SK-N-SH (cell line): ENCODE measurements around the gene MSN. TPM values are rescaled to one million over a fixed set of nuclear protein-coding genes. Genes with fewer than 3 reads are reported as not detected.

ENCODE experiments used
- CTCF ChIA-PET: fragments of 300-600, 350-600 bp; formaldehyde crosslinking; extraction: SDS; loops from one replicate; lab custom pipeline; 2021; lab: Yijun Ruan, JAX
- POLR2A ChIA-PET: fragments of 350-600 bp; sonication (Branson Sonifier 250); formaldehyde crosslinking; extraction: SDS; loops from one replicate; lab custom pipeline; 2020; ENCODE audit warnings: antibody characterized with exemption, inconsistent platforms; lab: Yijun Ruan, JAX
- DNase-seq: peaks from one replicate; pipeline ENCODE4 v3.0.0; 2012
- H2AFZ ChIP-seq: fragments of 200-600 bp; sonication (generic); 2 replicates; pipeline ENCODE4 v1.8.1; 2016; ENCODE audit warnings: antibody characterized with exemption, mild to moderate bottlenecking, low read depth
- H3F3A ChIP-seq: fragments of 200-600 bp; sonication (generic); replicated peaks from 2 replicates; pipeline ENCODE3; 2016; ENCODE audit warnings: antibody characterized with exemption, mild to moderate bottlenecking; ENCODE audit not compliant: insufficient read depth
- H3K27ac ChIP-seq, 2 experiments: fragments of 200-500 bp in 1 of 2; fragments of 200-600 bp in 1 of 2; sonication (Bioruptor generic) in 1 of 2; sonication (generic), shearing (Covaris generic) in 1 of 2; 2 replicates each; pipeline versions ENCODE4 v1.5.1 to v1.6.1; 2014 to 2016; ENCODE audit warnings: low read depth in 2 of 2, inconsistent platforms in 1 of 2, low read length in 1 of 2, mild to moderate bottlenecking in 1 of 2, mixed read lengths in 1 of 2
- H3K27me3 ChIP-seq: fragments of 200-600 bp; sonication (generic), shearing (Covaris generic); 2 replicates; pipeline ENCODE4 v1.6.1; 2016; ENCODE audit warnings: mixed run types; ENCODE audit not compliant: insufficient read depth
- H3K36me3 ChIP-seq, 2 experiments: fragments of 200-500 bp in 1 of 2; fragments of 200-600 bp in 1 of 2; sonication (Bioruptor generic) in 1 of 2; sonication (generic) in 1 of 2; replicated peaks in 1 of 2; 2 replicates each; pipeline versions ENCODE3 to v1.5.1; 2014 to 2016; ENCODE audit warnings: low read length in 1 of 2, mild to moderate bottlenecking in 1 of 2; ENCODE audit not compliant: insufficient read depth in 2 of 2, control insufficient read depth in 1 of 2
- H3K4me1 ChIP-seq, 2 experiments: fragments of 200-500 bp in 1 of 2; fragments of 200-600 bp in 1 of 2; sonication (Bioruptor generic) in 1 of 2; sonication (generic), shearing (Covaris generic) in 1 of 2; 2 replicates each; pipeline versions ENCODE4 v1.5.1 to v1.6.1; 2014 to 2016; ENCODE audit warnings: low read depth in 1 of 2, low read length in 1 of 2, mixed run types in 1 of 2; ENCODE audit not compliant: insufficient read depth in 2 of 2, control insufficient read depth in 1 of 2
- H3K4me2 ChIP-seq: fragments of 200-600 bp; sonication (generic), shearing (Covaris generic); 2 replicates; pipeline ENCODE4 v1.6.1; 2017; ENCODE audit warnings: mixed run types
- H3K4me3 ChIP-seq, 2 experiments: fragments of 200-500 bp in 1 of 2; fragments of 200-600 bp in 1 of 2; sonication (Bioruptor generic) in 1 of 2; sonication (generic), shearing (Covaris generic) in 1 of 2; 2 replicates each; pipeline versions ENCODE4 v1.5.1 to v1.8.1; 2014 to 2016; ENCODE audit warnings: low read depth in 2 of 2, inconsistent platforms in 1 of 2, low read length in 1 of 2, mild to moderate bottlenecking in 1 of 2, mixed read lengths in 1 of 2, moderate library complexity in 1 of 2
- H3K79me2 ChIP-seq: fragments of 200-600 bp; sonication (generic); 2 replicates; pipeline ENCODE4 v1.8.1; 2017; ENCODE audit warnings: mild to moderate bottlenecking; ENCODE audit not compliant: insufficient read depth
- H3K9ac ChIP-seq: fragments of 200-600 bp; sonication (generic); 2 replicates; pipeline ENCODE4 v1.6.1; 2017; ENCODE audit warnings: mixed run types
- H3K9me2 ChIP-seq: fragments of 200-600 bp; sonication (generic); 2 replicates; pipeline ENCODE4 v1.6.1; 2017; ENCODE audit warnings: mixed run types
- H3K9me3 ChIP-seq: fragments of 200-600 bp; sonication (generic); 2 replicates; pipeline ENCODE4 v1.6.1; 2017; ENCODE audit warnings: mixed run types, mild to moderate bottlenecking, moderate library complexity
- H4K20me1 ChIP-seq: fragments of 200-600 bp; sonication (generic); 2 replicates; pipeline ENCODE4 v1.6.1; 2017; ENCODE audit warnings: mild to moderate bottlenecking, mixed run types; ENCODE audit not compliant: insufficient read depth
- CHD2 ChIP-seq: fragments of 150-350 bp; IDR thresholded peaks from 2 replicates; pipeline ENCODE4 v1.6.1; 2018; ENCODE audit warnings: low read length; ENCODE audit not compliant: partially characterized antibody
- ELF1 ChIP-seq: IDR thresholded peaks from 2 replicates; pipeline ENCODE4 v1.4.0; 2012
- FOSL2 ChIP-seq: IDR thresholded peaks from 2 replicates; pipeline ENCODE4 v1.4.0; 2012; ENCODE audit warnings: low read depth, mild to moderate bottlenecking, moderate library complexity, borderline replicate concordance
- GABPA ChIP-seq: IDR thresholded peaks from 2 replicates; pipeline ENCODE4 v1.4.0; 2012; ENCODE audit warnings: low read depth, mild to moderate bottlenecking
- JUND ChIP-seq: IDR thresholded peaks from 2 replicates; pipeline ENCODE4 v1.4.0; 2012
- TCF12 ChIP-seq: IDR thresholded peaks from 2 replicates; pipeline ENCODE4 v1.4.0; 2012
- YY1 ChIP-seq: IDR thresholded peaks from 2 replicates; pipeline ENCODE4 v1.4.0; 2012; ENCODE audit warnings: low read depth, mild to moderate bottlenecking
- WGBS: methylation state at CpG from one replicate; pipeline ENCODE4 v1.1.6; 2017; ENCODE audit warnings: low lambda C conversion rate; 5-methylcytosine and 5-hydroxymethylcytosine counted together
- polyA plus RNA-seq, 3 experiments: library from polyadenylated mRNA; depleted of rRNA; stranded (reverse); fragments of >200 nt; gene quantifications; 2 replicates each; pipeline ENCODE4 v1.2.3, GENCODE V29; 2012
- TF ChIP-seq, protein P1 (sequence below): fragments of 200-600 bp; sonication (generic); IDR thresholded peaks from 2 replicates; pipeline ENCODE4 v1.6.1; 2017; ENCODE audit warnings: antibody characterized with exemption, mild to moderate bottlenecking, moderate library complexity
- TF ChIP-seq, protein P2 (sequence below): IDR thresholded peaks from 2 replicates; pipeline ENCODE4 v1.4.0; 2012; ENCODE audit warnings: low read depth, borderline replicate concordance

MSN gene
- polyA plus RNA-seq, 1 of the 3 experiments (the other 2 are of a cell fraction) = 189 TPM

DNA sequence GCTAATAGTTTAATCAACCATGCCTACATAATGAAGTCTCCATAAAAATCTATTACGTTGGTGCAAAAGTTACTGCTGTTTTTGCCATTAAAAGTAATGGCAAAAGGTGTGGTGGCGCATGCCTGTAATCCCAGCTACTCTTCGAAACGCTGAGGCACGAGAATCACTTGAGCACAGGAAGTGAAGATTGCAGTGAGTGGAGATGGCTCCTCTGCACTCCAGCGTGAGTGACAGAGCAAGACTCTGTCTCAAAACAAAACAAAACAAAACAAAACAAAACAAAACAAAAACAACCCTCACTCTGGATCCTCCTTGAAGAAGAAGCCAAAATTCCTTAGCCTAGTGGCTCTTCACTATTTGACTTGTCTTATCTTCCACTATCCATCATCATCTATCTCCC lies 78.0 kb downstream of the MSN start:
- H3F3A ChIP-seq = peaks cover 10% of the 10 kb centered on the region
- H3K27ac ChIP-seq = no peak overlapping the region
- no peak overlapping the region for H3K9ac ChIP-seq
- H4K20me1 ChIP-seq = no peaks in the 10 kb centered on the region
- no peak overlapping the region for H3K4me2 ChIP-seq
- no peaks in the 10 kb centered on the region for H3K27me3 ChIP-seq
- ChIA-PET POLR2A (no interaction called here), CTCF (no interaction called here)
- DNase-seq = no peak
- H3K9me3 ChIP-seq = no peaks in the 10 kb centered on the region
- H3K4me3 ChIP-seq = no peak overlapping the region
- WGBS = 51% methylated on average over 6 of the region's 6 CpGs
- H3K9me2 ChIP-seq = no peaks in the 10 kb centered on the region
- TF ChIP-seq JUND (no peak), CHD2 (no peak), GABPA (no peak), ELF1 (no peak)
- TF ChIP-seq, protein P1, sequence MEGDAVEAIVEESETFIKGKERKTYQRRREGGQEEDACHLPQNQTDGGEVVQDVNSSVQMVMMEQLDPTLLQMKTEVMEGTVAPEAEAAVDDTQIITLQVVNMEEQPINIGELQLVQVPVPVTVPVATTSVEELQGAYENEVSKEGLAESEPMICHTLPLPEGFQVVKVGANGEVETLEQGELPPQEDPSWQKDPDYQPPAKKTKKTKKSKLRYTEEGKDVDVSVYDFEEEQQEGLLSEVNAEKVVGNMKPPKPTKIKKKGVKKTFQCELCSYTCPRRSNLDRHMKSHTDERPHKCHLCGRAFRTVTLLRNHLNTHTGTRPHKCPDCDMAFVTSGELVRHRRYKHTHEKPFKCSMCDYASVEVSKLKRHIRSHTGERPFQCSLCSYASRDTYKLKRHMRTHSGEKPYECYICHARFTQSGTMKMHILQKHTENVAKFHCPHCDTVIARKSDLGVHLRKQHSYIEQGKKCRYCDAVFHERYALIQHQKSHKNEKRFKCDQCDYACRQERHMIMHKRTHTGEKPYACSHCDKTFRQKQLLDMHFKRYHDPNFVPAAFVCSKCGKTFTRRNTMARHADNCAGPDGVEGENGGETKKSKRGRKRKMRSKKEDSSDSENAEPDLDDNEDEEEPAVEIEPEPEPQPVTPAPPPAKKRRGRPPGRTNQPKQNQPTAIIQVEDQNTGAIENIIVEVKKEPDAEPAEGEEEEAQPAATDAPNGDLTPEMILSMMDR = no peak
- TF ChIP-seq, protein P2, sequence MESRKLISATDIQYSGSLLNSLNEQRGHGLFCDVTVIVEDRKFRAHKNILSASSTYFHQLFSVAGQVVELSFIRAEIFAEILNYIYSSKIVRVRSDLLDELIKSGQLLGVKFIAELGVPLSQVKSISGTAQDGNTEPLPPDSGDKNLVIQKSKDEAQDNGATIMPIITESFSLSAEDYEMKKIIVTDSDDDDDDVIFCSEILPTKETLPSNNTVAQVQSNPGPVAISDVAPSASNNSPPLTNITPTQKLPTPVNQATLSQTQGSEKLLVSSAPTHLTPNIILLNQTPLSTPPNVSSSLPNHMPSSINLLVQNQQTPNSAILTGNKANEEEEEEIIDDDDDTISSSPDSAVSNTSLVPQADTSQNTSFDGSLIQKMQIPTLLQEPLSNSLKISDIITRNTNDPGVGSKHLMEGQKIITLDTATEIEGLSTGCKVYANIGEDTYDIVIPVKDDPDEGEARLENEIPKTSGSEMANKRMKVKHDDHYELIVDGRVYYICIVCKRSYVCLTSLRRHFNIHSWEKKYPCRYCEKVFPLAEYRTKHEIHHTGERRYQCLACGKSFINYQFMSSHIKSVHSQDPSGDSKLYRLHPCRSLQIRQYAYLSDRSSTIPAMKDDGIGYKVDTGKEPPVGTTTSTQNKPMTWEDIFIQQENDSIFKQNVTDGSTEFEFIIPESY = no peak
- no peaks in the 10 kb centered on the region for H3K4me1 ChIP-seq
- H3K79me2 ChIP-seq = no peaks in the 10 kb centered on the region
- peaks cover 7 to 13% of the 10 kb centered on the region in 2 experiments for H3K36me3 ChIP-seq
- no peak overlapping the region for H2AFZ ChIP-seq

DNA sequence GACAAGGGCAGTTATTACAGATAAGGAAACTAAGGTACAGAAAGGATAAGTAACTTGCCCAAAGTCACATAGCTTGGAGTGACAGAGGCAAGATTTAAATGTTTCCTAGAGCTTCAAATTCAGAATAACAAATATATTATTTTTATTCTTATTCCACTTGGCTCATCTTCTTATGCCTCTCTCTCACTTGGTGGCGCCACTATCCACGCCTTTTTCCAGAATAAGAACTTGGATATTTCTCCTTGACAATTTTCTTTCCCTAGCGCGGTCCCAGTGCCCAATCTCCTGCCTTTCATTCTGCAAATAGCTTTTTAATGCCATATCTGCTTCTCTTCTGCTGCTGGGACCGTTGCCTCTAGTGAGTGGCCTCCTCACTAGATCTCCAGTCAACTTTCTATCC lies 78.5 kb downstream of the MSN start:
- Histone ChIP-seq H3K9me3 (no peaks in the 10 kb centered on the region), H3K4me3 (no peak overlapping the region), H3F3A (peaks cover 10% of the 10 kb centered on the region), H3K79me2 (no peaks in the 10 kb centered on the region), H3K4me1 (no peaks in the 10 kb centered on the region), H3K9ac (no peak overlapping the region), H4K20me1 (no peaks in the 10 kb centered on the region), H3K9me2 (no peaks in the 10 kb centered on the region), H2AFZ (no peak overlapping the region), H3K36me3 (peaks cover 5 to 10% of the 10 kb centered on the region in 2 experiments), H3K4me2 (no peak overlapping the region), H3K27ac (no peak overlapping the region), H3K27me3 (no peaks in the 10 kb centered on the region)
- TF ChIP-seq YY1 (no peak), FOSL2 (no peak), TCF12 (no peak)
- TF ChIP-seq, protein P1 = peak; percentile 39
- 40% methylated on average over 5 of the region's 5 CpGs for WGBS
- no peak for DNase-seq
- ChIA-PET CTCF (no interaction called here), POLR2A (no interaction called here)
